ENCODE data around the gene GNAT3. TPM values are rescaled to one million over a fixed set of nuclear protein-coding genes. Genes with fewer than 3 reads are reported as not detected.

GNAT3 gene
- total RNA-seq, 4 donors from 2014 or later, result not detected

GRCh38 chr7:80464211-80464610 lies 47.7 kb downstream of the GNAT3 start:
- intact Hi-C loops (cut with DNase I), result no loop called here
- TF ChIP-seq POLR2A (IDR thresholded peaks at IDR 0.05), result no peak
- TF ChIP-seq CTCF (IDR thresholded peaks at IDR 0.05), result no peak
- H3K27me3 ChIP-seq, result no peaks in the 10 kb centered on the region
- H3K4me1 ChIP-seq, result peaks cover 0 to 15% of the 10 kb centered on the region in 2 donors
- DNase-seq, result no peak
- no peaks in the 10 kb centered on the region for H3K9me3 ChIP-seq
- H3K36me3 ChIP-seq, result no peaks in the 10 kb centered on the region
- H3K4me3 ChIP-seq (replicated peaks in 1 of 3), result no peak overlapping the region
- no peak overlapping the region for H3K27ac ChIP-seq

- DNase-seq, result no peak
- 75 to 78% methylated on average over 4 of the region's 4 CpGs for WGBS, 2 donors
- no peak overlapping the region for H3K4me3 ChIP-seq (replicated peaks in 1 of 3)
- TF ChIP-seq CTCF (IDR thresholded peaks at IDR 0.05) (no peak), POLR2A (IDR thresholded peaks at IDR 0.05) (no peak)
- no peaks in the 10 kb centered on the region for H3K27me3 ChIP-seq
- H3K4me1 ChIP-seq, result peaks cover 0 to 15% of the 10 kb centered on the region in 2 donors
- no peak overlapping the region for H3K27ac ChIP-seq
- H3K9me3 ChIP-seq, result no peaks in the 10 kb centered on the region
- intact Hi-C loops (cut with DNase I), result no loop called here
- H3K36me3 ChIP-seq, result no peaks in the 10 kb centered on the region
Observed at GRCh38 chr7:80463272-80463920, 48.5 kb downstream of the GNAT3 start.

GRCh38 chr7:80460857-80461256 lies 51.0 kb downstream of the GNAT3 start:
- H3K4me3 ChIP-seq (replicated peaks in 1 of 3), result no peak overlapping the region
- no peak for DNase-seq
- H3K36me3 ChIP-seq, result no peaks in the 10 kb centered on the region
- 94 to 100% methylated on average over 1 of the region's 1 CpG for WGBS, 2 donors
- no peak overlapping the region for H3K27ac ChIP-seq
- no peaks in the 10 kb centered on the region for H3K27me3 ChIP-seq
- intact Hi-C loops (cut with DNase I), result no loop called here
- H3K4me1 ChIP-seq, result no peaks in the 10 kb centered on the region
- no peaks in the 10 kb centered on the region for H3K9me3 ChIP-seq
- TF ChIP-seq CTCF (IDR thresholded peaks at IDR 0.05) (no peak), POLR2A (IDR thresholded peaks at IDR 0.05) (no peak)

- Histone ChIP-seq H3K27me3 (no peaks in the 10 kb centered on the region), H3K27ac (no peak overlapping the region), H3K9me3 (no peaks in the 10 kb centered on the region), H3K4me1 (no peaks in the 10 kb centered on the region), H3K4me3 (replicated peaks in 1 of 3) (no peak overlapping the region), H3K36me3 (no peaks in the 10 kb centered on the region)
- intact Hi-C loops (cut with DNase I), result no loop called here
- WGBS, 2 donors, result 85 to 89% methylated on average over 4 of the region's 4 CpGs
- TF ChIP-seq CTCF (IDR thresholded peaks at IDR 0.05) (no peak), POLR2A (IDR thresholded peaks at IDR 0.05) (no peak)
- DNase-seq, result no peak
Observed at GRCh38 chr7:80459776-80460510, 51.9 kb downstream of the GNAT3 start.
